OCI-LY1 (cell line): ENCODE results near the gene SLC16A4.

Experiments used
- H2AFZ ChIP-seq: fragments of 200-600 bp; sonication (generic), shearing (Covaris generic); 2 replicates; pipeline ENCODE4 v1.6.0; 2014; ENCODE audit warnings: antibody characterized with exemption, mild to moderate bottlenecking, low read length
- H3F3A ChIP-seq: fragments of 200-600 bp; sonication (generic), shearing (Covaris generic); 2 replicates; pipeline ENCODE4 v1.6.0; 2014; ENCODE audit warnings: mild to moderate bottlenecking, antibody characterized with exemption, low read length, moderate library complexity; ENCODE audit not compliant: insufficient read depth
- H3K27ac ChIP-seq: fragments of 200-600 bp; sonication (generic); 2 replicates; pipeline ENCODE4 v1.5.1; 2014; ENCODE audit warnings: low read length, mixed run types, mild to moderate bottlenecking, low read depth; ENCODE audit not compliant: poor library complexity, severe bottlenecking
- H3K27me3 ChIP-seq: fragments of 200-600 bp; sonication (generic); 2 replicates; pipeline ENCODE4 v1.6.0; 2014; ENCODE audit warnings: antibody characterized with exemption, mild to moderate bottlenecking, low read length, moderate library complexity; ENCODE audit not compliant: insufficient read depth
- H3K36me3 ChIP-seq: fragments of 200-600 bp; sonication (generic); 2 replicates; pipeline ENCODE4 v1.6.1; 2014; ENCODE audit warnings: mild to moderate bottlenecking, antibody characterized with exemption, low read length, moderate library complexity, mixed read lengths; ENCODE audit not compliant: insufficient read depth
- H3K4me1 ChIP-seq: fragments of 200-600 bp; sonication (generic); 2 replicates; pipeline ENCODE4 v1.5.1; 2014; ENCODE audit warnings: mild to moderate bottlenecking, low read length, moderate library complexity; ENCODE audit not compliant: insufficient read depth, severe bottlenecking
- H3K4me2 ChIP-seq: fragments of 200-600 bp; sonication (generic), shearing (Covaris generic); 2 replicates; pipeline ENCODE4 v1.6.1; 2014; ENCODE audit warnings: low read length
- H3K4me3 ChIP-seq: fragments of 200-600 bp; sonication (generic); 2 replicates; pipeline ENCODE4 v1.5.1; 2014; ENCODE audit warnings: low read length, low read depth, mild to moderate bottlenecking, mixed read lengths; ENCODE audit not compliant: poor library complexity, severe bottlenecking
- H3K79me2 ChIP-seq: fragments of 200-600 bp; shearing (Covaris generic); 2 replicates; pipeline ENCODE4 v1.6.1; 2016; ENCODE audit warnings: mixed run types, low read length, mixed read lengths; ENCODE audit not compliant: insufficient read depth
- H3K9ac ChIP-seq: fragments of 200-600 bp; sonication (generic), shearing (Covaris generic); 2 replicates; pipeline ENCODE4 v1.6.1; 2014; ENCODE audit warnings: mild to moderate bottlenecking, low read length, mixed read lengths
- H3K9me2 ChIP-seq: fragments of 200-600 bp; sonication (generic), shearing (Covaris generic); 2 replicates; pipeline ENCODE4 v1.6.1; 2014; ENCODE audit warnings: low read depth, mild to moderate bottlenecking, low read length, mixed read lengths
- H3K9me3 ChIP-seq: fragments of 200-600 bp; shearing (Covaris generic); 2 replicates; pipeline ENCODE4 v1.6.1; 2014; ENCODE audit warnings: low read length, mixed read lengths
- H4K20me1 ChIP-seq: fragments of 200-600 bp; sonication (generic), shearing (Covaris generic); 2 replicates; pipeline ENCODE4 v1.6.0; 2016; ENCODE audit warnings: mild to moderate bottlenecking, low read length; ENCODE audit not compliant: insufficient read depth
- CTCF ChIP-seq: fragments of 200-600 bp; sonication (generic), shearing (Covaris generic); IDR thresholded peaks from 2 replicates; pipeline ENCODE4 v1.5.1; 2017; ENCODE audit warnings: mild to moderate bottlenecking, antibody characterized with exemption, low read length, moderate library complexity, mixed read lengths
- EZH2 ChIP-seq: fragments of 200-600 bp; sonication (generic), shearing (Covaris generic); IDR thresholded peaks from 2 replicates; pipeline ENCODE4 v1.8.0; 2017; ENCODE audit warnings: borderline replicate concordance, mixed run types, mild to moderate bottlenecking, antibody characterized with exemption, low read length, moderate library complexity, mixed read lengths

The SLC16A4 gene

GRCh38 chr1:110424699-110425611 lies 34.1 kb upstream of the SLC16A4 start:
- Histone ChIP-seq H3K4me1 (no peaks in the 10 kb centered on the region), H4K20me1 (no peaks in the 10 kb centered on the region), H3K79me2 (no peaks in the 10 kb centered on the region), H3K4me2 (no peak overlapping the region), H3K9me3 (peaks cover 5% of the 10 kb centered on the region; the same call in 1 of the 2 replicates), H3K36me3 (no peaks in the 10 kb centered on the region; the same call in 1 of the 2 replicates), H3K9me2 (no peaks in the 10 kb centered on the region), H2AFZ (no peak overlapping the region), H3K4me3 (no peak overlapping the region), H3K27ac (no peak overlapping the region), H3K9ac (no peak overlapping the region), H3F3A (no peaks in the 10 kb centered on the region), H3K27me3 (peaks cover 14% of the 10 kb centered on the region)
- TF ChIP-seq CTCF = no peak
- no peak for TF ChIP-seq EZH2

GRCh38 chr1:110420874-110421793 lies 30.3 kb upstream of the SLC16A4 start:
- Histone ChIP-seq H3K27ac (no peak overlapping the region), H4K20me1 (no peaks in the 10 kb centered on the region), H3K79me2 (no peaks in the 10 kb centered on the region), H3K9me2 (no peaks in the 10 kb centered on the region), H3K4me2 (no peak overlapping the region), H3F3A (no peaks in the 10 kb centered on the region), H3K4me1 (no peaks in the 10 kb centered on the region), H3K4me3 (no peak overlapping the region), H3K27me3 (peaks cover 4% of the 10 kb centered on the region; the same call in 1 of the 2 replicates), H3K36me3 (no peaks in the 10 kb centered on the region; the same call in 1 of the 2 replicates), H3K9me3 (peaks cover 5% of the 10 kb centered on the region; the same call in 1 of the 2 replicates), H3K9ac (no peak overlapping the region), H2AFZ (no peak overlapping the region)
- no peak for TF ChIP-seq CTCF
- TF ChIP-seq EZH2 = no peak

DNA sequence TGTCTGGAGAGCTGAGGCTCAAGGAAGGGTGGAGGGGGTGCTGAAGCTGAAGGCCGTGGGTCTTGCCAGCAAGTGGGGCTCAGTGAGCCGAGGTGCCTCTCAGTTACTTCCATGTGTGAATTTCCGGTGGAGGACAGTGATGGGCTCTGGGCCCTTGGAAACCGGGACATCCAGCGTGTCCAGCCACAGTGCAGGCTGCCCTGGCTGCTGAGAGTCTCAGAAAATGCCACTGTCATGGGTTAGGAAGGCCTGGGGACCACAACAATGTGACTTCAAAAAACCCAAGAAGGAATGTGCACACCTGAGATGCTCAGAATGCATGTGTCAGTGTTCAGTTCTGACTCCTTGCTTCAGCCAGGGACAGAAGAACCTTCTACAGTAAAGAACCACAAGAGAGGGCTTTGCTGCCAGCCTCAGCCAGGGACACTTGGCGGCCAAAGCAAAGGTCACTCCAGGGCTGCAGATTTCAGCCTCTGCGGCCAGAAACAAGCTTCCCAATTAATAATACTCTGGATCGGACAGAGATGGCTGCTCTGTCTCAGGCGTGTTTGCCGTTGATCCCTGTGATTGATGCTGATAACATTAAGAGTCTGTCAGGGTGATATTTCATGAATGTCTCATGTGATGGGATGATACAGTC lies 29.3 kb upstream of the SLC16A4 start:
- Histone ChIP-seq H3K27ac (no peak overlapping the region), H4K20me1 (no peaks in the 10 kb centered on the region), H3F3A (no peaks in the 10 kb centered on the region), H3K4me2 (no peak overlapping the region), H3K9me2 (no peaks in the 10 kb centered on the region), H3K36me3 (no peaks in the 10 kb centered on the region; the same call in 1 of the 2 replicates), H3K27me3 (peaks cover 4% of the 10 kb centered on the region; the same call in 1 of the 2 replicates), H3K4me1 (no peaks in the 10 kb centered on the region), H3K9ac (no peak overlapping the region), H3K4me3 (no peak overlapping the region), H2AFZ (no peak overlapping the region), H3K9me3 (peaks cover 5% of the 10 kb centered on the region; the same call in 1 of the 2 replicates), H3K79me2 (no peaks in the 10 kb centered on the region)
- TF ChIP-seq CTCF (no peak), EZH2 (no peak)
